Omental fat pad (tissue), 4 donors: ENCODE data around the gene SCD. TPM values are rescaled to one million over a fixed set of nuclear protein-coding genes. Genes with fewer than 3 reads are reported as not detected.
"Not testable (repeated sequence)": the region's sequence is repeated elsewhere in the genome, so short reads cannot be mapped to it uniquely, and the experiment has no call there.

Experiments
- ATAC-seq: fragments of 150-250 bp; one replicate; pipeline ENCODE4 v1.9.1; 2016; ENCODE audit warnings: mild to moderate bottlenecking, moderate library complexity; ENCODE audit not compliant: low FRiP score
- DNase-seq: peaks from one replicate; pipeline ENCODE4 v3.0.0-alpha.2; 2019; ENCODE audit warnings: low spot score
- CTCF ChIP-seq, 3 donors: fragments of 450-650 bp; IDR thresholded peaks; one replicate each; pipeline ENCODE4 v1.5.1; 2016 to 2017; ENCODE audit warnings: antibody characterized with exemption in 3 of 3, mild to moderate bottlenecking in 3 of 3, moderate library complexity in 2 of 3
- total RNA-seq, 4 donors: library from RNA; depleted of rRNA; stranded (reverse); fragments of >200 nt; gene quantifications; one replicate each; pipeline ENCODE4 v1.1.0, GENCODE V29; 2016

SCD gene
- total RNA-seq, 4 donors from 2014 or later = 258 to 1,217 (median 417) TPM

GRCh38 chr10:100371482-100372027 lies 24.5 kb downstream of the SCD start:
- no peak for TF ChIP-seq CTCF (IDR thresholded peaks at IDR 0.05)
- ATAC-seq (no peak), DNase-seq (no peak)

GRCh38 chr10:100372415-100373297 lies 25.6 kb downstream of the SCD start:
- ATAC-seq = no peak
- TF ChIP-seq CTCF (IDR thresholded peaks at IDR 0.05) = no peak

GRCh38 chr10:100373298-100374199 lies 26.5 kb downstream of the SCD start:
- DNase-seq (peak; percentile 96), ATAC-seq (peak; percentile 97)
- no peak for TF ChIP-seq CTCF (IDR thresholded peaks at IDR 0.05)

More at GRCh38 chr10:100372415-100373297, 25.6 kb downstream of the SCD start:
- DNase-seq = no peak

GRCh38 chr10:100374200-100374655 lies 27.2 kb downstream of the SCD start:
- TF ChIP-seq CTCF (IDR thresholded peaks at IDR 0.05) = no peak
- ATAC-seq (no peak), DNase-seq (no peak)

- ATAC-seq, DNase-seq: not testable (repeated sequence)
Observed at GRCh38 chr10:100374677-100375353, 27.8 kb downstream of the SCD start.

GRCh38 chr10:100376656-100377055 lies 29.6 kb downstream of the SCD start:
- not testable (repeated sequence) for DNase-seq, ATAC-seq

GRCh38 chr10:100377830-100378229 lies 30.8 kb downstream of the SCD start:
- ATAC-seq (no peak), DNase-seq (no peak)
- no peak for TF ChIP-seq CTCF (IDR thresholded peaks at IDR 0.05)
